ENCODE data around the gene MGMT. TPM values are rescaled to one million over a fixed set of nuclear protein-coding genes. Genes with fewer than 3 reads are reported as not detected.

MGMT gene
- total and polyA plus RNA-seq, 2 of the 4 experiments (the other 2 are of a cell fraction) = 11.5 to 17.8 TPM

GRCh38 chr10:129787557-129787956 is 320.5 kb downstream of the MGMT start:
- no peaks in the 10 kb centered on the region for H3K9me1 ChIP-seq (ENCODE audit: insufficient read depth, low read length)
- H3K23ac ChIP-seq (ENCODE audit: low read depth, low read length) = no peak overlapping the region
- no peak overlapping the region for H2AK9ac ChIP-seq (replicated peaks; ENCODE audit: low read depth, low read length, poor library complexity)
- H2BK120ac ChIP-seq (ENCODE audit: low read depth, low read length) = no peak overlapping the region
- ATAC-seq (ENCODE audit: low read depth) = no peak
- POLR2A ChIA-PET (ENCODE audit: unreplicated experiment) = no interaction called here
- in situ Hi-C loops (cut with MboI; ENCODE audit: low sequenced_read_pairs) = no loop called here
- dilution Hi-C loops (cut with HindIII; ENCODE audit: low sequenced_read_pairs, unreplicated experiment) = no loop called here
- no CpG with 5 or more reads among the region's 5 CpGs for WGBS, 2 experiments (ENCODE audit: extremely low coverage in 2 of 2, insufficient read length in 1 of 2)
- H3K9me3 ChIP-seq (ENCODE audit: control insufficient read depth, insufficient read depth, low read length) = peaks cover 25% of the 10 kb centered on the region
- H4K8ac ChIP-seq (ENCODE audit: low read depth in 2 of 2, low read length in 2 of 2) = no peak overlapping the region
- no peak overlapping the region for H2BK15ac ChIP-seq (ENCODE audit: low read depth, low read length)
- H3K14ac ChIP-seq (replicated peaks; ENCODE audit: low read depth, low read length) = no peak overlapping the region
- H2AK5ac ChIP-seq (ENCODE audit: low read depth, low read length) = no peak overlapping the region
- H3K4me3 ChIP-seq (ENCODE audit: insufficient read depth, low read depth, low read length) = no peak overlapping the region
- no peak overlapping the region for H3K18ac ChIP-seq (ENCODE audit: low read depth, low read length)
- no peak overlapping the region for H3K4me2 ChIP-seq (ENCODE audit: low read depth, low read length)
- H3K9ac ChIP-seq (ENCODE audit: low read depth, low read length) = no peak overlapping the region
- no peak overlapping the region for H3K27ac ChIP-seq (ENCODE audit: insufficient read depth, low read length)
- no peaks in the 10 kb centered on the region for H3K79me1 ChIP-seq (ENCODE audit: low read depth in 1 of 2, low read length in 2 of 2)
- BruUV-seq (replicated peaks) = no TSS peak
- no peaks in the 10 kb centered on the region for H3K27me3 ChIP-seq (ENCODE audit: control insufficient read depth, insufficient read depth, low read length)
- intact Hi-C loops (cut with micrococcal nuclease) = no loop called here
- no peak overlapping the region for H4K91ac ChIP-seq (ENCODE audit: insufficient read depth, low read depth, low read length)
- H2AFZ ChIP-seq (replicated peaks; ENCODE audit: low read length, poor library complexity) = no peak overlapping the region
- no peak overlapping the region for H2BK20ac ChIP-seq (ENCODE audit: low read depth, low read length)
- H4K5ac ChIP-seq (ENCODE audit: low read depth, low read length) = no peak overlapping the region
- no peak overlapping the region for H3K56ac ChIP-seq (ENCODE audit: extremely low read depth, insufficient read depth, low read length)
- CTCF ChIA-PET = no interaction called here
- no peak overlapping the region for H2BK5ac ChIP-seq (ENCODE audit: low read depth, low read length, poor library complexity, severe bottlenecking)
- TF ChIP-seq, protein P1, sequence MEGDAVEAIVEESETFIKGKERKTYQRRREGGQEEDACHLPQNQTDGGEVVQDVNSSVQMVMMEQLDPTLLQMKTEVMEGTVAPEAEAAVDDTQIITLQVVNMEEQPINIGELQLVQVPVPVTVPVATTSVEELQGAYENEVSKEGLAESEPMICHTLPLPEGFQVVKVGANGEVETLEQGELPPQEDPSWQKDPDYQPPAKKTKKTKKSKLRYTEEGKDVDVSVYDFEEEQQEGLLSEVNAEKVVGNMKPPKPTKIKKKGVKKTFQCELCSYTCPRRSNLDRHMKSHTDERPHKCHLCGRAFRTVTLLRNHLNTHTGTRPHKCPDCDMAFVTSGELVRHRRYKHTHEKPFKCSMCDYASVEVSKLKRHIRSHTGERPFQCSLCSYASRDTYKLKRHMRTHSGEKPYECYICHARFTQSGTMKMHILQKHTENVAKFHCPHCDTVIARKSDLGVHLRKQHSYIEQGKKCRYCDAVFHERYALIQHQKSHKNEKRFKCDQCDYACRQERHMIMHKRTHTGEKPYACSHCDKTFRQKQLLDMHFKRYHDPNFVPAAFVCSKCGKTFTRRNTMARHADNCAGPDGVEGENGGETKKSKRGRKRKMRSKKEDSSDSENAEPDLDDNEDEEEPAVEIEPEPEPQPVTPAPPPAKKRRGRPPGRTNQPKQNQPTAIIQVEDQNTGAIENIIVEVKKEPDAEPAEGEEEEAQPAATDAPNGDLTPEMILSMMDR (conservative IDR thresholded peaks at IDR 0.05; ENCODE audit: low read depth, low read length) = no peak
- TF ChIP-seq RCOR1 (IDR thresholded peaks at IDR 0.05; ENCODE audit: insufficient replicate concordance, low read length) = no peak
- TF ChIP-seq MAFK (IDR thresholded peaks at IDR 0.05; ENCODE audit: low read depth, low read length) = no peak
- TF ChIP-seq POLR2A (IDR thresholded peaks at IDR 0.05; ENCODE audit: low read depth, low read length) = no peak
- no peak for TF ChIP-seq RAD21 (IDR thresholded peaks at IDR 0.05; ENCODE audit: low read length)
- TF ChIP-seq, protein P2, sequence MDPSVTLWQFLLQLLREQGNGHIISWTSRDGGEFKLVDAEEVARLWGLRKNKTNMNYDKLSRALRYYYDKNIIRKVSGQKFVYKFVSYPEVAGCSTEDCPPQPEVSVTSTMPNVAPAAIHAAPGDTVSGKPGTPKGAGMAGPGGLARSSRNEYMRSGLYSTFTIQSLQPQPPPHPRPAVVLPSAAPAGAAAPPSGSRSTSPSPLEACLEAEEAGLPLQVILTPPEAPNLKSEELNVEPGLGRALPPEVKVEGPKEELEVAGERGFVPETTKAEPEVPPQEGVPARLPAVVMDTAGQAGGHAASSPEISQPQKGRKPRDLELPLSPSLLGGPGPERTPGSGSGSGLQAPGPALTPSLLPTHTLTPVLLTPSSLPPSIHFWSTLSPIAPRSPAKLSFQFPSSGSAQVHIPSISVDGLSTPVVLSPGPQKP (IDR thresholded peaks at IDR 0.05; ENCODE audit: borderline replicate concordance, low read depth, low read length) = no peak
- TF ChIP-seq FOS (IDR thresholded peaks at IDR 0.05; ENCODE audit: low read depth, low read length) = no peak
- TF ChIP-seq, protein P3, sequence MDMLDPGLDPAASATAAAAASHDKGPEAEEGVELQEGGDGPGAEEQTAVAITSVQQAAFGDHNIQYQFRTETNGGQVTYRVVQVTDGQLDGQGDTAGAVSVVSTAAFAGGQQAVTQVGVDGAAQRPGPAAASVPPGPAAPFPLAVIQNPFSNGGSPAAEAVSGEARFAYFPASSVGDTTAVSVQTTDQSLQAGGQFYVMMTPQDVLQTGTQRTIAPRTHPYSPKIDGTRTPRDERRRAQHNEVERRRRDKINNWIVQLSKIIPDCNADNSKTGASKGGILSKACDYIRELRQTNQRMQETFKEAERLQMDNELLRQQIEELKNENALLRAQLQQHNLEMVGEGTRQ (IDR thresholded peaks at IDR 0.05; ENCODE audit: low read depth, low read length) = no peak
- no peak for TF ChIP-seq MAZ (IDR thresholded peaks at IDR 0.05; ENCODE audit: borderline replicate concordance, low read depth, low read length)
- TF ChIP-seq SMC3 (IDR thresholded peaks at IDR 0.05; ENCODE audit: low read depth, low read length) = no peak
- no peak for TF ChIP-seq CHD1 (IDR thresholded peaks at IDR 0.05; ENCODE audit: low read depth, low read length)
- no peak for TF ChIP-seq RFX5 (IDR thresholded peaks at IDR 0.05; ENCODE audit: low read depth, low read length)
- TF ChIP-seq BHLHE40 (IDR thresholded peaks at IDR 0.05; ENCODE audit: low read depth, low read length) = no peak
- no peak for TF ChIP-seq CEBPB (IDR thresholded peaks at IDR 0.05; ENCODE audit: low read depth, low read length)
- no peak for TF ChIP-seq MXI1 (IDR thresholded peaks at IDR 0.05; ENCODE audit: borderline replicate concordance, low read depth, low read length)
- no peak for TF ChIP-seq NFE2L2 (IDR thresholded peaks at IDR 0.05; ENCODE audit: low read depth, low read length)
- H3K36me3 ChIP-seq (ENCODE audit: control insufficient read depth, insufficient read depth, low read length) = no peaks in the 10 kb centered on the region
- H3K4ac ChIP-seq (ENCODE audit: low read depth, low read length) = no peak overlapping the region
- DNase-seq = no peak
- H3K4me1 ChIP-seq (ENCODE audit: control insufficient read depth, insufficient read depth, low read length) = no peaks in the 10 kb centered on the region
- no peaks in the 10 kb centered on the region for H4K20me1 ChIP-seq (ENCODE audit: insufficient read depth, low read length)

Data from IMR-90 (cell line).